ENCODE measurements around the gene PPP1R27.

PPP1R27 gene

GRCh38 chr17:81794074-81794476 is 40.8 kb downstream of the PPP1R27 start:
- Histone ChIP-seq H3K27ac (ENCODE audit: low read length) (no peak overlapping the region), H2AFZ (ENCODE audit: low read depth, low read length) (no peak overlapping the region), H3K4me1 (ENCODE audit: low read length) (no peaks in the 10 kb centered on the region), H3K9ac (ENCODE audit: low read length) (no peak overlapping the region), H4K20me1 (ENCODE audit: insufficient read depth, low read length) (no peaks in the 10 kb centered on the region), H3K79me2 (ENCODE audit: low read length) (no peaks in the 10 kb centered on the region), H3K4me3 (ENCODE audit: low read length) (no peak overlapping the region), H3K27me3 (ENCODE audit: low read depth, low read length) (no peaks in the 10 kb centered on the region), H3K4me2 (ENCODE audit: low read length) (no peak overlapping the region), H3K36me3 (replicated peaks; ENCODE audit: low read depth, low read length) (no peaks in the 10 kb centered on the region), H3K9me3 (ENCODE audit: insufficient read depth, low read length) (no peaks in the 10 kb centered on the region)
- TF ChIP-seq EZH2phosphoT487 (IDR thresholded peaks at IDR 0.05; ENCODE audit: low read depth): no peak
- no peak for TF ChIP-seq CTCF (IDR thresholded peaks at IDR 0.05; ENCODE audit: low read depth, low read length)

- TF ChIP-seq CTCF (IDR thresholded peaks at IDR 0.05; ENCODE audit: low read depth, low read length): no peak
- no peak for TF ChIP-seq EZH2phosphoT487 (IDR thresholded peaks at IDR 0.05; ENCODE audit: low read depth)
- Histone ChIP-seq H3K79me2 (ENCODE audit: low read length) (no peaks in the 10 kb centered on the region), H2AFZ (ENCODE audit: low read depth, low read length) (no peak overlapping the region), H3K36me3 (replicated peaks; ENCODE audit: low read depth, low read length) (no peaks in the 10 kb centered on the region), H3K9ac (ENCODE audit: low read length) (no peak overlapping the region), H3K27ac (ENCODE audit: low read length) (no peak overlapping the region), H3K4me3 (ENCODE audit: low read length) (no peak overlapping the region), H3K27me3 (ENCODE audit: low read depth, low read length) (no peaks in the 10 kb centered on the region), H3K9me3 (ENCODE audit: insufficient read depth, low read length) (no peaks in the 10 kb centered on the region), H3K4me1 (ENCODE audit: low read length) (no peaks in the 10 kb centered on the region), H3K4me2 (ENCODE audit: low read length) (no peak overlapping the region), H4K20me1 (ENCODE audit: insufficient read depth, low read length) (no peaks in the 10 kb centered on the region)
Observed at GRCh38 chr17:81792675-81793615, 41.9 kb downstream of the PPP1R27 start.
